ENCODE results near the gene PRDM11. TPM values are rescaled to one million over a fixed set of nuclear protein-coding genes. Genes with fewer than 3 reads are reported as not detected.

Gene PRDM11
- total RNA-seq, result 1 to 10 TPM; 4.4 to 7.9 TPM

- peak within 1 kb of the TSS; percentile 50 to 80 for H3K4me3 ChIP-seq
- no peaks in the 10 kb centered on the region for H3K36me3 ChIP-seq (replicated peaks in 1 of 2; ENCODE audit: insufficient read depth in 1 of 2, low read depth in 2 of 2)
- no peaks in the 10 kb centered on the region for H3K9me3 ChIP-seq
- peak in 2 of 3 donors; percentile 43 to 46 for TF ChIP-seq POLR2A (IDR thresholded peaks at IDR 0.05)
- no peak for TF ChIP-seq CTCF (IDR thresholded peaks at IDR 0.05)
- no peaks in the 10 kb centered on the region for H3K27me3 ChIP-seq
- ATAC-seq, result peak; percentile 77
- intact Hi-C loops (cut with DNase I), result no loop called here
- WGBS, 2 donors, result 0 to 2% methylated on average over 38 to 59 of the region's 93 CpGs
- peak; percentile 77 to 84 (median 80) for DNase-seq
- H3K4me1 ChIP-seq, result peaks cover 22% of the 10 kb centered on the region
- H3K27ac ChIP-seq, result peak within 1 kb of the TSS; percentile 88 to 99 (median 97)
These were observed at the start of gene PRDM11 for GRCh38 chr11:45146072-45147016. Gene PRDM11, plus strand, starts transcription at chr11:45146639. Its CDS starts 35,128 bp downstream, at chr11:45181767.

GRCh38 chr11:45097721-45098493 is 48.5 kb upstream of the PRDM11 start:
- Histone ChIP-seq H3K27me3 (no peaks in the 10 kb centered on the region), H3K9me3 (no peaks in the 10 kb centered on the region), H3K4me1 (peaks cover 5% of the 10 kb centered on the region), H3K36me3 (replicated peaks in 1 of 2; ENCODE audit: insufficient read depth in 1 of 2, low read depth in 2 of 2) (no peaks in the 10 kb centered on the region), H3K27ac (no peak overlapping the region), H3K4me3 (no peak overlapping the region)
- intact Hi-C loops (cut with DNase I), result no loop called here
- peak; percentile 60 to 73 (median 66) for DNase-seq
- peak; percentile 68 for ATAC-seq
- WGBS, 2 donors, result 33 to 41% methylated on average over 10 of the region's 10 CpGs
- peak in 2 of 7 experiments; percentile 17 to 33 for TF ChIP-seq CTCF (IDR thresholded peaks at IDR 0.05)
- no peak for TF ChIP-seq POLR2A (IDR thresholded peaks at IDR 0.05)

- ATAC-seq (no peak), DNase-seq (no peak)
- H3K4me3 ChIP-seq, result no peak overlapping the region
- H3K27me3 ChIP-seq, result no peaks in the 10 kb centered on the region
- 52 to 58% methylated on average over 6 of the region's 6 CpGs for WGBS, 2 donors
- H3K36me3 ChIP-seq (replicated peaks in 1 of 2; ENCODE audit: insufficient read depth in 1 of 2, low read depth in 2 of 2), result no peaks in the 10 kb centered on the region
- H3K9me3 ChIP-seq, result no peaks in the 10 kb centered on the region
- H3K27ac ChIP-seq, result no peak overlapping the region
- intact Hi-C loops (cut with DNase I), result no loop called here
- H3K4me1 ChIP-seq, result peaks cover 5% of the 10 kb centered on the region
- TF ChIP-seq POLR2A (IDR thresholded peaks at IDR 0.05), result no peak
- no peak for TF ChIP-seq CTCF (IDR thresholded peaks at IDR 0.05)
These were observed 47.5 kb upstream of the PRDM11 start for GRCh38 chr11:45098929-45099328.

- no peaks in the 10 kb centered on the region for H3K27me3 ChIP-seq
- DNase-seq (no peak), ATAC-seq (no peak)
- H3K9me3 ChIP-seq, result no peaks in the 10 kb centered on the region
- no peak for TF ChIP-seq POLR2A (IDR thresholded peaks at IDR 0.05)
- no peak for TF ChIP-seq CTCF (IDR thresholded peaks at IDR 0.05)
- 27 to 49% methylated on average over 2 of the region's 2 CpGs for WGBS, 2 donors
- no peak overlapping the region for H3K4me3 ChIP-seq
- H3K4me1 ChIP-seq, result peaks cover 5% of the 10 kb centered on the region
- intact Hi-C loops (cut with DNase I), result no loop called here
- no peak overlapping the region for H3K27ac ChIP-seq
- H3K36me3 ChIP-seq (replicated peaks in 1 of 2; ENCODE audit: insufficient read depth in 1 of 2, low read depth in 2 of 2), result no peaks in the 10 kb centered on the region
These were observed 46.1 kb upstream of the PRDM11 start for GRCh38 chr11:45100339-45100738.

Data from body of pancreas (tissue), 4 donors.